NOMO-1 treated with DMSO at 0.1 percent for 48 hours (cell line): ENCODE data around the gene IGFN1.
A peak's percentile ranks its signal among the peaks of the same experiment; 100 is the strongest.
"Not testable (repeated sequence)": the region's sequence is repeated elsewhere in the genome, so short reads cannot be mapped to it uniquely, and the experiment has no call there.

Source experiments
- DNase-seq: peaks from one replicate; lab custom pipeline; 2025; ENCODE audit not compliant: unreplicated experiment; lab: John Stamatoyannopoulos, UW

IGFN1 gene

GRCh38 chr1:201239646-201240045 is 49.0 kb downstream of the IGFN1 start:
- DNase-seq: not testable (repeated sequence)

DNA sequence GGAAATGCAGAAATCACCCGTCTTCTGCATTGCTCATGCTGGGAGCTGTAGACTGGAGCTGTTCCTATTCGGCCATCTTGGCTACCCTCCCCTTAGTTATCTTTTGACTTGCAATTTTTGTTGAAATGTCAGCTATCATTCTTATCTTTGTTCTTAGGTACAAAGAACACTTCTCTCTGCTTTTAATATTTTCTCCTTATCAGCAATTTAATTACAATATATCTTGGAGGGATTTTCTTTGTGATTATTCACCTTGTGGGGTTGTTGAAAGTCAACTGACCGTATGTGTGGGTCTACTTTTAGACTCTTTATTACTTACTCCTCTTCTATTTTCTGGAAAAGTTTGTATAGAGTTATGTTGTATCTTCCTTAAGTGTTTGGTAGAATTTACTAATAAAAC is 49.5 kb downstream of the IGFN1 start:
- DNase-seq: no peak

DNA sequence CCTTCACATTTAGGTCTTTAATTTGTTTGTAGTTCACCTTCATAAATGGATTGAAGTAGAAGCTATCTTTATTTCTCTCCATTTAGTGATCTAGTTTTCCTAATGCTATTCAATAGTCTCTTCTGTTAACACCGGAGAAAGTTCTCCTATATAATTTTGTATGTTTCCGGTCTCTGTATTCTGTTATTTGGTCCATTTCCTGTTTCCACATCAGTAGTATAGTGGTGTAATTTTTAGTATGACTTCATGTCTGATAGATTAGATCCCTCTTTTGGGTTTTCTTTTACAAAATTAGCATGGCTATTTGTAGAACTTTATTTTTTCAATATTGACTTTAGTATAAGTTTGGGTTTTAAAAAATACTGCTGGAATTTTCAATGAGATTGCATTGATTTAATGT is 51.1 kb downstream of the IGFN1 start:
- peak; percentile 23 for DNase-seq

- no peak for DNase-seq
Observed at GRCh38 chr1:201245082-201245481, 54.5 kb downstream of the IGFN1 start.

GRCh38 chr1:201248721-201249559 is 58.3 kb downstream of the IGFN1 start:
- DNase-seq: no peak

GRCh38 chr1:201250326-201251011 is 59.8 kb downstream of the IGFN1 start:
- DNase-seq: no peak

DNA sequence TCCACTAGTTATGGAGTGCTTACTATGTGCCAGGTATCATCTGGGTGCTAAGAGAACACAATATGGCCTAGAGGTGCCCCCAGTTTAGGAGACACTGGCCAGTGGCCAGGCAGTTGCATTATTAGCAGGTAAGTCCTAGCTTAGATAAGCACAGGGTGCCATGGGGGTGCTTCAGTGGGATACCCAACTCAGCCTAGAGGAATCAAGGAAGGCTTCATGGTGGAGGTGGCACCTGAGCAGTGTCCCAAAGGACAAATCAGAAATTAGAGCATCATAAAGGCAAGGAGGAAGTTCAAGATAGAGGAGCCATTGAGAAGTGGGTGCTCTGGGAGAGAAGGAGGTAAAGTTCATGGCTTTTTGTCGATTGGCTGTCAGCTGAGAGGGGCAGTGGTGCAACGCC is 60.8 kb downstream of the IGFN1 start:
- no peak for DNase-seq

GRCh38 chr1:201251851-201252430 is 61.3 kb downstream of the IGFN1 start:
- no peak for DNase-seq

DNA sequence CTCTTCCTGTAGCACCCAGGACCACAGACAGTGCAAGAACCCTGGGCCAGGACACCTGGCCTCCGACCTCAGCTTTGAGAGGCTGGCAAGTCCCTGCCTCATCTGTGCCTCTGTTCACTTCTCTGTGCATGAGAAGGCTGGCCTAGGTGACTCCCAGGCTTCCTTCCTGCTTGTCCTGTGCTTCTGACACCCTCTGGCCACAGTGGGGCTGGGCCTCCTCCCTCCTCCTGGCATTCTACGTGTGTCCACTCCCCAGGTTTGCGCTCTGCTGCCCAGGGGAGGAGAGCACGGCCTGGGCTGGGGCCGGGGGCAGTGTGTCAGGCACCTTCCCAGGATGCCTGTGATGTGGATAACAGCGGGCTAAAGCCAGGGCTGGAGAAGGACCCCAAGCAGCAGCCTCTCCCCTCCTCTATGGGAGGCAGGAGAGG is 62.3 kb downstream of the IGFN1 start:
- DNase-seq: no peak

DNA sequence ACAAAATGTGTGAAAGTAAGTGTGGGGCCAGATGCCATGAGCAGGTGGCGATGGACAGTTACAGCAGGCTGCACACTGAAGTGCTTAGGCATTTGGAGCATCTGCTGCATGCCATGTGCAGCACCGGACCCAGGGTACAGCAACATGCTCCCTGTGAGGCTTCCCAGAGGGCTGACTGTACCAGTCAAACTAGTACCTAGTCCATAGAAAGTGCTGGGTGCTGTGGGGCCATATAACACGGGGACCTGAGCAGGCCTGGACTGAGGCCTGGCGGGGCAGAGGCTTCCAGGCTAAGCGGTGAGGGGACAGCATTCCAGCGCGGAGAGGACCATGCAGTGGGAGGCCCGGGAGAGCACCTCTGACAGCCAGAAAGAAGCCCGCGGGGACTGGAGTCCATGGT is 62.8 kb downstream of the IGFN1 start:
- no peak for DNase-seq

GRCh38 chr1:201253906-201254624 is 63.4 kb downstream of the IGFN1 start:
- DNase-seq: no peak

DNA sequence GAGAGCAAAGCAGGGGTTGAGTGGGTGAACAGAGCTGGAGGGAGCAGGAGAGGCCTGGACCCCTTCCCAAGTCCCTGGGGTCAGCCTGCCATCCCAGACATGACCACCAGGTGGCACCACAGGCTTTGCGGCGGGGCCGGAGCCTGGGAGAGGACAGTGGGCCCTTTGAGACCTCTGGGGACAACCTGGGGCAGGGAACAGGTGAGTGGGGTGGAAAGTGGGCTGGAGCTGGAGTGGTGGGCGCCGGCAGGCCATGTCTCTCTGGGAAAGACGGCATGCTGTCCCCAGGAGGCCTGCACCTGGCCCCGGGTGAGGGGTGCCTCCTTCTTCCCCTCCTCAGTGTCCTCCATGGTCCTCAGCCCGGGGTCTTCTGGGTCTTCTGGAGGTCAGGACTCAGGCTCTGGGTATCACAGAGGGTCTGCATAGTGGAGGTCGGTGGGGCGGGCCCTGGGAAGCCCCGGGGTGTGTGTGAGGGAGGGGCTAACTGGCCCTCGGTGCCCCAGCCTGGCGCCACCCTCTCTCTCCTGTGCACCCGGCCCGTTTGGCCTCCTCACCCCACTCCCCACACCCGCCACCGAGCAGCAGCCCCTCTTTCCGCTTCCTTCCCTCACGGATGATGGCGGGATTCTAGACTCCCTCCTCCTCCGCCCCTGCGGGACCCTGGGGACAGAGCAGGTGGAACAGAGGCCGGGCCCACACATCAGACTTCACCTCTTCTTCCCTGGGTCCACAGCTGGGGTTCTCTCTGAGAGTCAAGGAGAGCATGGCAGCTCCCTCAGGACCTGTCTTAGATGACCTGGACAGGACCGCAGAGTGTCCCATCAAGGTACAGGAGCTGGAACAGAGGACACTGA is 64.2 kb downstream of the IGFN1 start:
- DNase-seq: peak; percentile 7

DNA sequence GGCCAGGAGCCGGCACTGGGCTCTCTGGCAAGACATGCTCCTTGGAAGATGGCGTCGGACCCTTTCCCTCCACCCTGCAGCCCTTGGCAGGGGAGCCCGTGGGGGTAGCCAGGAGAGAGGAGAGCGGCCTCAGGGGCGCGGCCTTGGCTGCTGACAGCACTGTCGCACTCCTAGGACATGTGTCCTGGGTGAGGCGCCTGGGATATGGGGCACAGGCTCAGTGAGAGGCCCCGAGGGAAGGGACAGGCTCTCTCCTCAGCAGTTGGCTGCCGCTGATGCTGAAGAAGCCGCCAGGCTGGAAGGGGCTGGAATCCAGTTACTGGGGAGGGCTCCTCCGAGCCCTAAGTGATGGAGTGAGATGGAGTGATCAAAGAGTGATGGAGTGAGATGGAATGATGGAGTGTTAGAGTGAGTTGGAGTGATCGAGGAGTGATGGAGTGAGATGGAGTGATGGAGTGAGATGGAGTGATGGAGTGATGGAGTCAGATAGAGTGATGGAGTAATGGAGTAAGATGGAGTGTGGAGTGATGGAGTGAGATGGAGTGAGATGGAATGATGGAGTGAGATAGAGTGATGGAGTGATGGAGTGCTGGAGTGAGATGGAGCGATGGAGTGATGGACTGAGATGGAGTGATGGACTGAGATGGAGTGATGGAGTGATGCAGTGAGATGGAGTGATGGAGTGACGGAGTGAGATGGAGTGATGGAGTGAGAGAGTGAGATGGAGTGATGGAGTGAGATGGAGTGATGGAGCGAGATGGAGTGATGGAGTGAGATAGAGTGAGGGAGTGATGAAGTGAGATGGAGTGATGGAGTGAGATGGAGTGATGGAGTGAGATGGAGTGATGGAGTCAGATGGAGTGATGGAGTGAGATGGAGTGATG is 65.1 kb downstream of the IGFN1 start:
- DNase-seq: no peak

DNA sequence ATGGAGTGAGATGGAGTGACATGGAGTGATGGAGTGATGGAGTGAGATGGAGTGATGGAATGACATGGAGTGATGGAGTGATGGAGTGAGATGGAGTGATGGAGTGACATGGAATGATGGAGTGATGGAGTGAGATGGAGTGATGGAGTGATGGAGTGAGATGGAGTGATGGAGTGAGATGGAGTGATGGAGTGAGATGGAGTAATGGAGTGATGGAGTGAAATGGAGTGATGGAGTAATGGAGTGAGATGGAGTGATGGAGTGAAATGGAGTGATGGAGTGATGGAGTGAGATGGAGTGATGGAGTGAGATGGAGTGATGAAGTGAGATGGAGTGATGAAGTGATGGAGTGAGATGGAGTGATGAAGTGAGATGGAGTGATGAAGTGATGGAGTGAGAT is 67.5 kb downstream of the IGFN1 start:
- DNase-seq: not testable (repeated sequence)

- DNase-seq: no peak
Observed at GRCh38 chr1:201258763-201259230, 68.2 kb downstream of the IGFN1 start.

DNA sequence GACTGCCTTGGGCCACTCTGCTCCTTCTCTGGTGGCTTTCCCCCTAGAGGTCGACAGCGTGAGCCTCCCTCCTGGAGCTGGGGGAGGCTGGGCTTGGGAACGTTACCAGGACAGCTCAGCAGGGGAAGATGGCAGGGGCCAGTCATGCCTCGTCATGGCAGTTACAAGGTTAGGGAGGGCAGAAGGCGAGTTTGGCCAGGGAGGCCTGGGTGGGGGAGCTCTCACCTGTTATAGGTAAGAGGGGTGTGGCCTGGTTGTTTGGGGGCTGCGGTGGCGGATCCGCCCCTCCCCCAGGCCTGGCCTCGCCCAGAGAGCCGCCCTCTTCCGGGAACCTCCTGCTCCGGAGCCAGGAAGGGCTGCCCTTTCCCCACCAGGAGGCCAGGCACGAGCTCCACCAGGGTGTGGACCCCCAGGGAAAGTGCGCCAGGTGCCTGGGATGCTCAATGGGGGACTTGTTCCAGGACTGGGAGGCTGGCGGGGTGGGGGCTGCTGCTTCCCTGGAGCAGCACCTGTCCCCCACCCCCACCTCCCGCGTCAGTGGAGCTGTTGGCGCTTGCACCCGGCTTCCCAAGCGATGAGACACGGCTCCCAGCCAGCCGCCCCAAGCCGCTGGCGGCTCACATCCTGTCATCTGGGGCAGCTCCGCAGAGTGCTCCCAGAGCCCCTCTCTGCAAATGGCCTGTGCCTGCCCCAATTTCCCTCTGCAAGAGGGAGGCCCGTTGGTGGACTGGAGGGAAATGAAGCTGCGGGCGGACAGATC is 69.0 kb downstream of the IGFN1 start:
- no peak for DNase-seq

- DNase-seq: no peak
Observed at GRCh38 chr1:201260236-201260590, 69.6 kb downstream of the IGFN1 start.

DNA sequence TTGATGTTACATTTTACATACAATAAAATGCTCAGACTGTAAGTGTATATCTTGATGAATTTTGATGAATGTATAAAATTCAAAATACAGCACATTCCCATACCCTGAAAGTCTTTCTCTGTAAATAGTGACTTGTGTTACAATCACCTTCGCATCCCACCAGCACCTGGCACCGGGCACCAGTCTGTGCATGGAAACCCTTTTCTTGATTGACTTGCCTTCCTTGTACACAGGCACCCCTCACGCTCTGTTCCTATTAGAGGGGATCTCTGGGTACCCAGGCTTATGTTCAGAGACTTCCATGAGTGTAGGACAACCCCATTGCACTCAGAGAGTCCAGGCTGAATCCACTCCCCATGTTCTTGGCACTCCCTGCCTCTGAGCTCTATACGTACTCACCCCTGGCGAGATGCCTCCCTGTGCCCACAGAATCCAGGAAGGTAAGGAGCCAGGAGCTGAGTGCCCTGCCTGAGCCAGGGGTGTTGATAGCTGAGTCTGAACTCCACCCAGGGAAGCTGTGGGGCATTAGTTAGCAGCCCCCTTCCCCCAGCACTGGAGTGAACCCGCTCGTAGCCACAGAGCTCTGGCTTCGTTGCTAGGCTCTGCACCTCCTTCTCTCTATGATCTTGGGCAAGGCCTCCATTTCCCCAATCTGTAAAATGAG is 70.2 kb downstream of the IGFN1 start:
- no peak for DNase-seq
